ENCODE results near the gene DOCK3. TPM values are rescaled to one million over a fixed set of nuclear protein-coding genes. Genes with fewer than 3 reads are reported as not detected.
"Not testable (repeated sequence)": the region's sequence is repeated elsewhere in the genome, so short reads cannot be mapped to it uniquely, and the experiment has no call there.

The DOCK3 gene
- total RNA-seq, 8 experiments from 2014 or later: 1.0 to 17.3 (median 9.7) TPM

DNA sequence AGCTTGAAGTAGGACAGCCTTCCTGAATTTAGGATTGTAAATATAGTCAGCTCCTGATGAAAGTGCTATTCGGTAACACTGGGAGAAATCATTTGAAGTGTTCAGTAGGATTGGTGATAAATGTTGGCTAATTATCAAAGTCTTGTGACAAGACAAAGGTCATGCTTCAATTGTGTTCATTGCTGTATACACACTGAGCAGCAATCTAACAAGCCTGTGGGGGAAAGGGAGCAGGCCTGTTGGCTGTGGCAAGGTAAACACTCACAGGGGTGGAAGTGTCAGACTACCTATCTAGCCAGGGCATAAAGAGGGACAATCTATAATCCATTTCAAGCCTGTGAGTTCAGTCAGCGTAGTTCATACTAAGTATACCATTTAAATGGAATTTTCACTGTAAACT, 599.3 kb downstream of the DOCK3 start:
- ATAC-seq (replicated peaks in 6 of 8): no peak
- H3K4me3 ChIP-seq: no peak overlapping the region
- in situ Hi-C loops (cut with MboI; ENCODE audit: low pct_unique_long_range_greater_than_20kb in 2 of 9, low sequenced_read_pairs in 9 of 9, unreplicated experiment in 9 of 9): no loop called here
- 55 to 100% (median 83%) methylated on average over 1 to 2 of the region's 2 CpGs; no CpG with 5 or more reads in 3 of the 10 experiments for WGBS, 10 experiments
- no peaks in the 10 kb centered on the region for H3K4me1 ChIP-seq (replicated peaks in 1 of 2)
- no peak overlapping the region for H3K27ac ChIP-seq

- no peak overlapping the region for H3K4me3 ChIP-seq
- H3K4me1 ChIP-seq (replicated peaks in 1 of 2): no peaks in the 10 kb centered on the region
- no peak for ATAC-seq (replicated peaks in 6 of 8)
- 20 to 100% (median 62%) methylated on average over 1 to 5 of the region's 5 CpGs for WGBS, 10 experiments
- H3K27ac ChIP-seq: no peak overlapping the region
- in situ Hi-C loops (cut with MboI; ENCODE audit: low pct_unique_long_range_greater_than_20kb in 2 of 9, low sequenced_read_pairs in 9 of 9, unreplicated experiment in 9 of 9): no loop called here
Observed at GRCh38 chr3:51275111-51275805, 600.5 kb downstream of the DOCK3 start.

DNA sequence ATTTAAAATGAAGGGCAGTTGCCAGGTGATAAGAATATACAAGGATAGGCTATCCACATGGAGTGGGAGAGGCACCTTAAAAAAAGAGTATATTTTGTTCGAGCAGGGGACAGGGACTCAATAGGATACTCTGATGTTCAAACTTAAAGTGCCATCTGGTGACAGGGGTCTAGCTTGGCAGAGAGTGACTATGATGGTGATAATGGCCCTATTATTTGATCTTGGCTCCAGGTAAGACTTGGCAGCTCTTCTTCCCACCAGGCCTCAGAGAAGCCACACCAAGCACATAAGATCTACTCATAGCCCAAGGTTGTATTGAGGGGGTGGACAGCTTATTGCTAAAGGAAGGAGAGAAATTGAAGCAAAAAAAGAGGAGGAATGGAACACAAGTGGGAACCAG, 601.3 kb downstream of the DOCK3 start:
- 17 to 100% (median 70%) methylated on average over 1 of the region's 1 CpG; no CpG with 5 or more reads in 4 of the 10 experiments for WGBS, 10 experiments
- in situ Hi-C loops (cut with MboI; ENCODE audit: low pct_unique_long_range_greater_than_20kb in 2 of 9, low sequenced_read_pairs in 9 of 9, unreplicated experiment in 9 of 9): no loop called here

GRCh38 chr3:51279448-51279847, 604.7 kb downstream of the DOCK3 start:
- ATAC-seq (replicated peaks in 6 of 8): no peak
- in situ Hi-C loops (cut with MboI; ENCODE audit: low pct_unique_long_range_greater_than_20kb in 2 of 9, low sequenced_read_pairs in 9 of 9, unreplicated experiment in 9 of 9): no loop called here
- 67 to 100% (median 100%) methylated on average over 1 to 2 of the region's 2 CpGs; no CpG with 5 or more reads in 2 of the 10 experiments for WGBS, 10 experiments
- Histone ChIP-seq H3K27ac (no peak overlapping the region), H3K4me1 (replicated peaks in 1 of 2) (no peaks in the 10 kb centered on the region), H3K4me3 (no peak overlapping the region)

More for the DNA sequence above, 601.3 kb downstream of the DOCK3 start:
- Histone ChIP-seq H3K4me3 (no peak overlapping the region), H3K4me1 (replicated peaks in 1 of 2) (no peaks in the 10 kb centered on the region), H3K27ac (no peak overlapping the region)
- no peak for ATAC-seq (replicated peaks in 6 of 8)

GRCh38 chr3:51280176-51280575, 605.4 kb downstream of the DOCK3 start:
- Histone ChIP-seq H3K4me3 (no peak overlapping the region), H3K27ac (no peak overlapping the region), H3K4me1 (replicated peaks in 1 of 2) (no peaks in the 10 kb centered on the region)
- 14 to 100% (median 80%) methylated on average over 1 to 2 of the region's 3 CpGs; no CpG with 5 or more reads in 5 of the 10 experiments for WGBS, 10 experiments
- ATAC-seq (replicated peaks in 6 of 8): no peak
- in situ Hi-C loops (cut with MboI; ENCODE audit: low pct_unique_long_range_greater_than_20kb in 2 of 9, low sequenced_read_pairs in 9 of 9, unreplicated experiment in 9 of 9): no loop called here

DNA sequence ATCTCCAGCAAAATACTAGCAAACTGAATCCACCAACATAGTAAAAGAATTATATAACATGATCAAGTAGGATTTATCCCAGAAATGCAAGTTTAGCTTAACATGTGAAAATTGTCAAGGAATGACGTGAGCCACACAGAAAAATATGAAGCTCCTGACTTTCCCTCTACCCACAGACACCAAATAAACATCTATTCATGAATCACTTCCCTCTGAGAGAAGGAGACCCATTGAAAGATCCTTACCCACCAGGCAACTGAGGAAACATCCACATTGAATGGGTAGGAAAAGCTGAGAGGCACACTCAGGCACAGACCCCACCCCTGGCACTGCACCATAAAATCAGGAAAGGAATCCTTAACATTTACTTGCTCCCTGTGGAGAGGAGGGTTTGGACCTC, 608.2 kb downstream of the DOCK3 start:
- 50 to 100% (median 79%) methylated on average over 1 of the region's 1 CpG; no CpG with 5 or more reads in 4 of the 10 experiments for WGBS, 10 experiments

GRCh38 chr3:51283421-51283820, 608.7 kb downstream of the DOCK3 start:
- Histone ChIP-seq H3K27ac (no peak overlapping the region), H3K4me1 (replicated peaks in 1 of 2) (no peaks in the 10 kb centered on the region), H3K4me3 (no peak overlapping the region)
- no peak for ATAC-seq (replicated peaks in 6 of 8)
- in situ Hi-C loops (cut with MboI; ENCODE audit: low pct_unique_long_range_greater_than_20kb in 2 of 9, low sequenced_read_pairs in 9 of 9, unreplicated experiment in 9 of 9): no loop called here
- 60 to 83% (median 80%) methylated on average over 1 of the region's 1 CpG; no CpG with 5 or more reads in 7 of the 10 experiments for WGBS, 10 experiments

More for the DNA sequence above, 608.2 kb downstream of the DOCK3 start:
- H3K27ac ChIP-seq: no peak overlapping the region
- no peak overlapping the region for H3K4me3 ChIP-seq
- no peaks in the 10 kb centered on the region for H3K4me1 ChIP-seq (replicated peaks in 1 of 2)
- ATAC-seq (replicated peaks in 6 of 8): no peak
- in situ Hi-C loops (cut with MboI; ENCODE audit: low pct_unique_long_range_greater_than_20kb in 2 of 9, low sequenced_read_pairs in 9 of 9, unreplicated experiment in 9 of 9): no loop called here

- in situ Hi-C loops (cut with MboI; ENCODE audit: low pct_unique_long_range_greater_than_20kb in 2 of 9, low sequenced_read_pairs in 9 of 9, unreplicated experiment in 9 of 9): no loop called here
- ATAC-seq (replicated peaks in 6 of 8): no peak
- Histone ChIP-seq H3K4me3 (no peak overlapping the region), H3K27ac (no peak overlapping the region), H3K4me1 (replicated peaks in 1 of 2) (no peaks in the 10 kb centered on the region)
- WGBS, 10 experiments: 0 to 100% (median 63%) methylated on average over 1 to 2 of the region's 2 CpGs; no CpG with 5 or more reads in 3 of the 10 experiments
Observed at GRCh38 chr3:51295625-51296024, 620.9 kb downstream of the DOCK3 start.

GRCh38 chr3:51297333-51297732, 622.6 kb downstream of the DOCK3 start:
- ATAC-seq (replicated peaks in 6 of 8): no peak
- no peaks in the 10 kb centered on the region for H3K4me1 ChIP-seq (replicated peaks in 1 of 2)
- in situ Hi-C loops (cut with MboI; ENCODE audit: low pct_unique_long_range_greater_than_20kb in 2 of 9, low sequenced_read_pairs in 9 of 9, unreplicated experiment in 9 of 9): no loop called here
- H3K27ac ChIP-seq: no peak overlapping the region
- H3K4me3 ChIP-seq: no peak overlapping the region

- ATAC-seq (replicated peaks in 6 of 8): no peak
- WGBS, 10 experiments: 20 to 70% methylated on average over 1 to 2 of the region's 4 CpGs; no CpG with 5 or more reads in 8 of the 10 experiments
- in situ Hi-C loops (cut with MboI; ENCODE audit: low pct_unique_long_range_greater_than_20kb in 2 of 9, low sequenced_read_pairs in 9 of 9, unreplicated experiment in 9 of 9): no loop called here
Observed at GRCh38 chr3:51304230-51304629, 629.5 kb downstream of the DOCK3 start.

GRCh38 chr3:51306093-51306492, 631.4 kb downstream of the DOCK3 start:
- Histone ChIP-seq H3K27ac (no peak overlapping the region), H3K4me3 (no peak overlapping the region), H3K4me1 (replicated peaks in 1 of 2) (no peaks in the 10 kb centered on the region)
- no peak for ATAC-seq (replicated peaks in 6 of 8)
- WGBS, 10 experiments: 58 to 100% (median 100%) methylated on average over 1 of the region's 1 CpG
- in situ Hi-C loops (cut with MboI; ENCODE audit: low pct_unique_long_range_greater_than_20kb in 2 of 9, low sequenced_read_pairs in 9 of 9, unreplicated experiment in 9 of 9): no loop called here

More at GRCh38 chr3:51304230-51304629, 629.5 kb downstream of the DOCK3 start:
- Histone ChIP-seq H3K4me3 (no peak overlapping the region), H3K27ac (no peak overlapping the region), H3K4me1 (replicated peaks in 1 of 2) (no peaks in the 10 kb centered on the region)

DNA sequence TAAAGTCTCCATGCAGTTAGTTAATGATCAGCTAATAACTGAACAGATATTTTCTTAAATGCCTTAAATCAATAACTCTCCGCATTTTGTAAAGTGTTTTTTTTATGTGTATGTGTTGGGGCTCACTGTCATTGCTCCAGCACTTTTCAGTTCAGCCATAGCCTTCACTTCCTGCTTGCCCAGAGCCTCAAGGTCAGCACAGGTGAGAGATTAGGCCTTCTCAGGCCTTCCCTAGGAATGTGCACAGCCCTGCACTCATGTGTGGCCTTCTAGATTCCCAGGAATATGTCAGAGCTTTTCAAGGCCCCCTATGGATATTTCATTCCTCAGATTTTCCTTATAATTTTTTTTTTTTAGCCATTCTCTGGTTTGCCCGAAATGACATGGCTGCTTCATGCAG, 632.7 kb downstream of the DOCK3 start:
- Histone ChIP-seq H3K4me1 (replicated peaks in 1 of 2) (no peaks in the 10 kb centered on the region), H3K4me3 (no peak overlapping the region), H3K27ac (no peak overlapping the region)
- 25 to 100% (median 82%) methylated on average over 1 to 2 of the region's 2 CpGs for WGBS, 10 experiments
- in situ Hi-C loops (cut with MboI; ENCODE audit: low pct_unique_long_range_greater_than_20kb in 2 of 9, low sequenced_read_pairs in 9 of 9, unreplicated experiment in 9 of 9): no loop called here
- no peak for ATAC-seq (replicated peaks in 6 of 8)

DNA sequence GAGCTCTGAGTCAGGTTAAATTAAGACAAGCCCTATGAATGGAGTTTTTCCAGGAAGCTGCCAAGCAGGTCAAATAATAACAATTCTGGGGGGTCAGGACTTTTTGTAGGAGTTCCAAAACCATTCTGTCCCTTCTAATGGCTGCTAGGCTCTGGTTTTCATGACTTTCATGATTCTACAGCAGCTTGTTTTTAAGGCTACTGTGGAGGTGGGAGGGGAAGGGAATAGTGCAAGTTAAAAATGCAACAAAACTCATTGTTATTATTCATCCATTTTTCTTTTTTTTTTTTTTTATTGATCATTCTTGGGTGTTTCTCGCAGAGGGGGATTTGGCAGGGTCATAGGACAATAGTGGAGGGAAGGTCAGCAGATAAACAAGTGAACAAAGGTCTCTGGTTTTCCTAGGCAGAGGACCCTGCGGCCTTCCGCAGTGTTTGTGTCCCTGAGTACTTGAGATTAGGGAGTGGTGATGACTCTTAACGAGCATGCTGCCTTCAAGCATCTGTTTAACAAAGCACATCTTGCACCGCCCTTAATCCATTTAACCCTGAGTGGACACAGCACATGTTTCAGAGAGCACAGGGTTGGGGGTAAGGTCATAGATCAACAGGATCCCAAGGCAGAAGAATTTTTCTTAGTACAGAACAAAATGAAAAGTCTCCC, 633.3 kb downstream of the DOCK3 start:
- H3K4me3 ChIP-seq; H3K27ac ChIP-seq; in situ Hi-C loops (cut with MboI; ENCODE audit: low pct_unique_long_range_greater_than_20kb in 2 of 9, low sequenced_read_pairs in 9 of 9, unreplicated experiment in 9 of 9); H3K4me1 ChIP-seq (replicated peaks in 1 of 2): not testable (repeated sequence)
- ATAC-seq (replicated peaks in 6 of 8): peak in 2 of 8 experiments; percentile 58 to 64
- 100% methylated on average over 1 of the region's 5 CpGs; no CpG with 5 or more reads in 9 of the 10 experiments for WGBS, 10 experiments
